Activated CD4-positive, alpha-beta memory T cell treated with anti-CD3 and anti-CD28 coated beads, Interleukin-2, amount 10 ng/mL, durations not matched to agents 7 days and 5 days (primary cell): ENCODE measurements around the gene RNF32. TPM values are rescaled to one million over a fixed set of nuclear protein-coding genes. Genes with fewer than 3 reads are reported as not detected.
"Not testable (repeated sequence)": the region's sequence is repeated elsewhere in the genome, so short reads cannot be mapped to it uniquely, and the experiment has no call there.

Source experiments
- CTCF ChIA-PET: fragments of 350-600 bp; sonication (Branson Sonifier 250); formaldehyde crosslinking; loops from one replicate; lab custom pipeline; 2021; ENCODE audit warnings: antibody characterized with exemption, inconsistent platforms; lab: Charles Lee
- POLR2A ChIA-PET: fragments of 350-600 bp; sonication (Branson Sonifier 250); formaldehyde crosslinking; loops from one replicate; lab custom pipeline; 2021; ENCODE audit warnings: antibody characterized with exemption; lab: Charles Lee
- DNase-seq: peaks from one replicate; pipeline ENCODE4 v3.0.0-alpha.2; 2020
- H3K27ac Mint-ChIP-seq: one replicate; pipeline ENCODE4 v1.8.0; 2021; ENCODE audit warnings: mild to moderate bottlenecking, mixed read lengths
- H3K27me3 Mint-ChIP-seq: one replicate; pipeline ENCODE4 v1.8.0; 2021; ENCODE audit warnings: mixed read lengths
- H3K36me3 Mint-ChIP-seq: one replicate; pipeline ENCODE4 v1.8.0; 2021; ENCODE audit warnings: low read depth, mixed read lengths
- H3K4me1 Mint-ChIP-seq: one replicate; pipeline ENCODE4 v1.8.0; 2021; ENCODE audit warnings: mixed read lengths
- H3K4me3 Mint-ChIP-seq: one replicate; pipeline ENCODE4 v1.8.0; 2021; ENCODE audit warnings: mild to moderate bottlenecking, mixed read lengths
- H3K9me3 Mint-ChIP-seq: one replicate; pipeline ENCODE4 v1.8.0; 2021; ENCODE audit warnings: mixed read lengths
- total RNA-seq, 2 experiments: library from RNA; stranded (reverse); gene quantifications; one replicate each; pipeline ENCODE4 v1.2.3, GENCODE V29; 2021

RNF32 gene
- total RNA-seq, 2 experiments from 2014 or later: 3.4 to 4.1 TPM

GRCh38 chr7:156618078-156618779, 22.3 kb upstream of the RNF32 start:
- H3K9me3 Mint-ChIP-seq: peaks cover 10% of the 10 kb centered on the region
- peaks cover 58% of the 10 kb centered on the region for H3K27me3 Mint-ChIP-seq
- ChIA-PET POLR2A (interaction anchor here (1.3 kb wide), 1 partner anchor 23 kb away, joined by 4 read pairs; the partner anchor contains the start of gene RNF32), CTCF (interaction anchor here (1.4 kb wide), 1 partner anchor 23 kb away, joined by 3 read pairs; the partner anchor contains the start of gene RNF32)
- peaks cover 18% of the 10 kb centered on the region for H3K36me3 Mint-ChIP-seq
- H3K4me3 Mint-ChIP-seq: no peak overlapping the region
- no peak for DNase-seq
- no peak overlapping the region for H3K27ac Mint-ChIP-seq
- H3K4me1 Mint-ChIP-seq: peaks cover 25% of the 10 kb centered on the region

GRCh38 chr7:156618780-156619367, 21.7 kb upstream of the RNF32 start:
- DNase-seq: no peak
- ChIA-PET POLR2A (interaction anchor here (1.3 kb wide), 1 partner anchor 22 kb away, joined by 4 read pairs; the partner anchor contains the start of gene RNF32), CTCF (no interaction called here)
- Mint-ChIP-seq H3K4me3 (no peak overlapping the region), H3K36me3 (peaks cover 19% of the 10 kb centered on the region), H3K27ac (no peak overlapping the region), H3K9me3 (peaks cover 12% of the 10 kb centered on the region), H3K4me1 (peaks cover 25% of the 10 kb centered on the region), H3K27me3 (peaks cover 60% of the 10 kb centered on the region)

- peaks cover 23% of the 10 kb centered on the region for H3K36me3 Mint-ChIP-seq
- CTCF ChIA-PET, H3K4me3 Mint-ChIP-seq, DNase-seq, H3K27ac Mint-ChIP-seq: not testable (repeated sequence)
- H3K9me3 Mint-ChIP-seq: peaks cover 18% of the 10 kb centered on the region
- POLR2A ChIA-PET: interaction anchor here (1.3 kb wide), 1 partner anchor 21 kb away, joined by 4 read pairs; the partner anchor contains the start of gene RNF32
- H3K4me1 Mint-ChIP-seq: peaks cover 26% of the 10 kb centered on the region
- H3K27me3 Mint-ChIP-seq: peaks cover 56% of the 10 kb centered on the region
These were observed 20.9 kb upstream of the RNF32 start for GRCh38 chr7:156619488-156620290.

GRCh38 chr7:156620291-156620675, 20.3 kb upstream of the RNF32 start:
- peaks cover 23% of the 10 kb centered on the region for H3K4me1 Mint-ChIP-seq
- ChIA-PET POLR2A (no interaction called here), CTCF (no interaction called here)
- peaks cover 18% of the 10 kb centered on the region for H3K9me3 Mint-ChIP-seq
- peaks cover 52% of the 10 kb centered on the region for H3K27me3 Mint-ChIP-seq
- H3K4me3 Mint-ChIP-seq: no peak overlapping the region
- H3K36me3 Mint-ChIP-seq: peaks cover 23% of the 10 kb centered on the region
- H3K27ac Mint-ChIP-seq: no peak overlapping the region
- DNase-seq: no peak

- Mint-ChIP-seq H3K27ac (no peak overlapping the region), H3K27me3 (peaks cover 43% of the 10 kb centered on the region), H3K4me1 (peaks cover 23% of the 10 kb centered on the region), H3K4me3 (no peak overlapping the region), H3K9me3 (peaks cover 18% of the 10 kb centered on the region), H3K36me3 (peaks cover 23% of the 10 kb centered on the region)
- ChIA-PET POLR2A (no interaction called here), CTCF (no interaction called here)
- no peak for DNase-seq
These were observed 18.9 kb upstream of the RNF32 start for GRCh38 chr7:156621652-156622051.

GRCh38 chr7:156625580-156625979, 15.0 kb upstream of the RNF32 start:
- CTCF ChIA-PET: interaction anchor here (1.0 to 2.1 kb wide), 2 partner anchors 12 to 15 kb away, joined by 4 to 6 read pairs; partner anchors contain the start of gene RNF32
- H3K36me3 Mint-ChIP-seq: peaks cover 35% of the 10 kb centered on the region
- H3K9me3 Mint-ChIP-seq: peaks cover 40% of the 10 kb centered on the region
- peaks cover 20% of the 10 kb centered on the region for H3K4me1 Mint-ChIP-seq
- peaks cover 29% of the 10 kb centered on the region for H3K27me3 Mint-ChIP-seq
- POLR2A ChIA-PET: interaction anchor here (0.8 to 2.0 kb wide), 5 partner anchors 9 to 16 kb away, joined by 3 to 14 read pairs (median 7); partner anchors contain the start of gene RNF32
- peak; percentile 46 for DNase-seq
- peak overlapping the region; percentile 72 for H3K27ac Mint-ChIP-seq
- H3K4me3 Mint-ChIP-seq: peak overlapping the region; percentile 22

GRCh38 chr7:156626220-156626895, 14.2 kb upstream of the RNF32 start:
- H3K9me3 Mint-ChIP-seq: peaks cover 36% of the 10 kb centered on the region
- H3K27ac Mint-ChIP-seq: peak overlapping the region; percentile 16
- peaks cover 25% of the 10 kb centered on the region for H3K27me3 Mint-ChIP-seq
- no peak overlapping the region for H3K4me3 Mint-ChIP-seq
- ChIA-PET CTCF (interaction anchor here (1.0 to 2.1 kb wide), 2 partner anchors 13 to 15 kb away, joined by 4 to 6 read pairs; partner anchors contain the start of gene RNF32), POLR2A (interaction anchor here (0.8 to 2.0 kb wide), 7 partner anchors 9 to 15 kb away, joined by 3 to 14 read pairs (median 6); partner anchors contain the start of gene RNF32)
- peaks cover 32% of the 10 kb centered on the region for H3K36me3 Mint-ChIP-seq
- DNase-seq: no peak
- H3K4me1 Mint-ChIP-seq: peaks cover 20% of the 10 kb centered on the region

GRCh38 chr7:156628562-156628961, 12.0 kb upstream of the RNF32 start:
- Mint-ChIP-seq H3K27ac (no peak overlapping the region), H3K4me1 (peaks cover 17% of the 10 kb centered on the region), H3K27me3 (peaks cover 19% of the 10 kb centered on the region), H3K4me3 (no peak overlapping the region), H3K36me3 (peaks cover 22% of the 10 kb centered on the region), H3K9me3 (peaks cover 28% of the 10 kb centered on the region)
- no peak for DNase-seq
- CTCF ChIA-PET: no interaction called here
- POLR2A ChIA-PET: interaction anchor here (0.6 kb wide), 1 partner anchor 256 kb away, joined by 4 read pairs; no protein-coding TSS in a partner anchor

- POLR2A ChIA-PET: interaction anchor here (0.9 to 1.0 kb wide), 2 partner anchors 11 to 17 kb away, joined by 3 read pairs; partner anchors contain the start of gene RNF32
- no peak for DNase-seq
- H3K27ac Mint-ChIP-seq: no peak overlapping the region
- H3K4me1 Mint-ChIP-seq: peaks cover 9% of the 10 kb centered on the region
- no peak overlapping the region for H3K4me3 Mint-ChIP-seq
- H3K27me3 Mint-ChIP-seq: peaks cover 22% of the 10 kb centered on the region
- CTCF ChIA-PET: no interaction called here
- peaks cover 22% of the 10 kb centered on the region for H3K9me3 Mint-ChIP-seq
- peaks cover 18% of the 10 kb centered on the region for H3K36me3 Mint-ChIP-seq
These were observed 10.7 kb upstream of the RNF32 start for GRCh38 chr7:156629873-156630272.

- Mint-ChIP-seq H3K4me1 (peaks cover 15% of the 10 kb centered on the region), H3K27ac (no peak overlapping the region), H3K9me3 (peaks cover 10% of the 10 kb centered on the region), H3K36me3 (peaks cover 20% of the 10 kb centered on the region), H3K27me3 (peaks cover 20% of the 10 kb centered on the region), H3K4me3 (no peak overlapping the region)
- POLR2A ChIA-PET: interaction anchor here (1.8 kb wide), 1 partner anchor 8 kb away, joined by 7 read pairs; no protein-coding TSS in a partner anchor
- CTCF ChIA-PET: interaction anchor here (1.5 kb wide), 2 partner anchors 9 to 21 kb away, joined by 3 read pairs; no protein-coding TSS in a partner anchor
- no peak for DNase-seq
These were observed 6.5 kb upstream of the RNF32 start for GRCh38 chr7:156634117-156634516.

- no peak overlapping the region for H3K4me3 Mint-ChIP-seq
- H3K36me3 Mint-ChIP-seq: peaks cover 18% of the 10 kb centered on the region
- peaks cover 3% of the 10 kb centered on the region for H3K9me3 Mint-ChIP-seq
- H3K27ac Mint-ChIP-seq: no peak overlapping the region
- H3K27me3 Mint-ChIP-seq: peaks cover 13% of the 10 kb centered on the region
- no peak for DNase-seq
- ChIA-PET CTCF (interaction anchor here (1.5 kb wide), 2 partner anchors 11 to 23 kb away, joined by 3 read pairs; no protein-coding TSS in a partner anchor), POLR2A (interaction anchor here (1.0 to 1.8 kb wide), 2 partner anchors 10 to 257 kb away, joined by 3 to 7 read pairs; partner anchors contain the start of gene LMBR1)
- H3K4me1 Mint-ChIP-seq: peaks cover 25% of the 10 kb centered on the region
These were observed 4.8 kb upstream of the RNF32 start for GRCh38 chr7:156635529-156636385.
